ENCODE measurements around the gene PRKCG.
"Not testable (repeated sequence)": the region's sequence is repeated elsewhere in the genome, so short reads cannot be mapped to it uniquely, and the experiment has no call there.

The PRKCG gene

DNA sequence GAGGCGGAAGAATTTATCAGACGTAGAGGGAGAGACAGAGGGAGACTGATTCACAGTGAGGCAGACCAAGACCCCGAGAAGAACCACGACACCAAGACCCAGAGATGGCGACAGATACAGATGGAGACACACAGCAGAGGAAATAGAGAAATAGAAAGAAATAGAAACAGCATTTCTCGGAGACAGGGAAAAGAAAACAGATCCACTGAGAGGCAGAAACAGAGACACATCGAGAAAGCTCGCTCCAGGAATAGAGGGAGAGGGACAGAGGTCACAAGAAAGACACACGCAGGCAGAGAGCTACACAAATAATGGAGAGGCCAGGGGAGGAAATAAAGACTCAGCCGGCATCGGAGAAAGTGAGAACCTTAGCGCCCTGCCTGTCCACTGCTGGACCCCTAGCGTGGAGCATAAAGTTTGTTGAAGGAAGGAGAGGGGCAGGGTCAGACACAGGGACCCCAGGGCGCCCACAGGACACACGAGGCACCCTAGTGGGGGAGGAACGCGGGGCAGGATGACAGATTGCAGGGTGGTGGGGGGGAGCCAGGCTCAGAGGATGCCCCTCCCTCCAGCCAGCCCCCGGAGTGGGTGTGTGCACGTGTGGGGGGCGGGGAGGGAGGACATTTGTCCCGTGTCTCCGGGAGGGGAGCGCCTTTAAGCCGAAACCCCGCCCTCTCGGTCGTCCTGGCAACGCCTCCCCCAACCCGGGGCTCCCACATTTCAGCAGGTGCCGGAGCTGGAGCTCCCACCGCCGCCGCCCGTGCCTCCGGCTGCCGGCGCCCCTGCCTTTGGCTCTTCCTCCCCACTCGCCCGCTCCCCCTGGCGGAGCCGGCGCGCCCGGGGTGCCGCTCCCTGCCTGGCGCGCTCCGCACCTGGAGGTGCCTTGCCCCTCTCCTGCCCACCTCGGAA is at the start of gene PRKCG:
Gene PRKCG, plus strand, starts transcription at position 716 of the 909 bp plus-strand sequence. CDS start 298 bp downstream, outside the sequence.
- DNase-seq (ENCODE audit: low spot score), result peak; percentile 82

DNA sequence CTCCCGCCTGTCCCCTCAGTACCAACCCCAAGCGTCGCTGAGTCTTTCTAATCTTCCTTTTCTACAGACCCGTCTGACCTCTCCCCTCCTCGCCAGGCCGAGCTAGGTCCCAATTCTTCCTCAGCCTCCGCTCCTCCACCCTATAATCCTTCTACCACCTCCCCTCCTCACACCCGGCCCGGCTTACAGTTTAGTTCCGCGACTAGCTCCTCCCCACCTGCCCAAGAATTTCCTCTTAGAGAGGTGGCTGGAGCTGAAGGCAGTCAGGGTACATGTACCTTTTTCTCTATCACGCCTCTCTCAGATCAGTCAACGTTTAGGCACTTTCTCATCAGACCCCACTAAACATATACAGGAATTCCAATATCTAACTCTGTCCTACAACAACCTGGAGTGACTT is 49.1 kb upstream of the PRKCG start:
- not testable (repeated sequence) for DNase-seq (ENCODE audit: low spot score)

GRCh38 chr19:53838446-53838845 is 43.6 kb upstream of the PRKCG start:
- not testable (repeated sequence) for DNase-seq (ENCODE audit: low spot score)

- DNase-seq (ENCODE audit: low spot score), result not testable (repeated sequence)
These were observed 41.8 kb upstream of the PRKCG start for GRCh38 chr19:53840241-53840640.

- not testable (repeated sequence) for DNase-seq (ENCODE audit: low spot score)
These were observed 41.1 kb upstream of the PRKCG start for GRCh38 chr19:53840914-53841313.

DNA sequence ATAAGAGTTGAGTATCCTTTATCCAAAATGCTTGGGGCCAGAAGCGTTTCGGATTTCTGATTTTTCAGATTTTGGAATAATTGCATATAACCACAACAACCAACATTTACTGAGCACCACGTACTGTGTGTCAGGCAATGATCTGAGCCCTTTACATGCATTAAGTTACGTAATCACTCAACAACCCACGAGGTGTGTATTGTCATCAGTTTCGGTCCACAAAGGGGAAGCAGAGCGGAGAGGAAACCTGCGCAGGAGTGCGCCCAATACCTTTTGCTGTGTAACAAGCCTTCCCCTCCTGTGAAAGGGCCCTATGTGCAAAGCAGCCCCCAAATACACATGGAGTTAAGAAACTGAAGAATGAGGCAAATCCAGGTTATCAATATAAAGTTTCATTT is 37.1 kb upstream of the PRKCG start:
- DNase-seq (ENCODE audit: low spot score), result no peak

DNA sequence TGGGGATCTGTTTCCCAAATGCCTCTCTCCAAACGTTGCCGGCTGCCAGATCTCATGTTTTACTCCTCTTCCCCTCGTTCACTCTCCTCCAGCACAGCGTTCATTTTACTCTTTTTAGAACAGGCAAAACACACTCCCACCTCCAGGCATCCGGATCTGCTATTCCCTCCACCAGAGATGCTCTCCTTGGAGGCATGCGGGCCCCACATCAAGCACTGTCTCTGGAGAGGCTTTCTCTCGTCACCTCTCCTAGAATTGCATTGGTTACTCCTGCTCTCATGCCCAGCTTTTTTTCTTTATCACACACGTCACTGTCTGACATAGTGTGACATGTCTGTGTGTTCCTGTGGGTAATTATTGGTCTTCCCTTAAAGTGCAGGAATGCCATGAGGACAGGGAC is 34.4 kb upstream of the PRKCG start:
- DNase-seq (ENCODE audit: low spot score), result no peak

DNA sequence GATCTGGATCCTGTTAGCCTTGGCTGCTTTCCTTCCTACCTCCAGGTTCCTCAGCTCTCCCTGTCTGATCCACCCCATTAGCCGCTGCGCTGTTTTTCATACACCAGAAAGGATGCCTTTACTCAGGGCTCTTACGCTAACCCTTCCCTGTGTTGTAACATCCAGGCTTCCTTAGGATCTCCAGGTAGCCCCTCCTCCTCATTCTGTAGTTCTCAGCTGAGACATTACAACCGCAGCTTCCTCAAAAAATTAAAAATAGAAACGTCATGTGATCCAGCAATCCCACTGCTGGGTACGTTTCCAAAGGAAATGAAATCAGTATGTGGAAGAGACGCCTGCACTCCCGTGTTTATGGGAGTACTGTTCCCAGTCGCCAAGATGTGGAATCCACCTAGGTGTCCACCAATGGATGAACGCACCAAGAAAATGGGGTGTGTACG is 32.7 kb upstream of the PRKCG start:
- no peak for DNase-seq (ENCODE audit: low spot score)

DNA sequence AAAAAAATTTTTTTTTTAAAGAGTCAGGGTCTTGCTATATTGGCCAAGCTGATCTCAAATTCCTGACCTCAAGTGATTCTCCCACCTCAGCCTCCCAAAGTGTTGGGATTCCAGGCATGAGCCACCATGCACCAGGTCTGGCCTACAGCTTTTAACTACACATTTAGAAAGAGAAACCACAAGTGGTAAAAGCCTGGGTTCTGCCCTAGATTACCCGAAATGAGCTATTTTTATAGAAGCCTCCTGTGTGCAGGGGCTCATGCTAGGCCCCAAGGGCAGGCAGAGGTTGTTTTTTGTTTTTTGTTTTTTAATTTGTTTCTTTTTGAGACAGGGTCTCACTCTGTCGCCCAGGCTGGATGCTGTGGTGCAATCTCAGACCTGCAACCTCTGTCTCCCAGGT is 28.3 kb upstream of the PRKCG start:
- no peak for DNase-seq (ENCODE audit: low spot score)

- no peak for DNase-seq (ENCODE audit: low spot score)
These were observed 17.6 kb upstream of the PRKCG start for GRCh38 chr19:53864308-53864836.

DNA sequence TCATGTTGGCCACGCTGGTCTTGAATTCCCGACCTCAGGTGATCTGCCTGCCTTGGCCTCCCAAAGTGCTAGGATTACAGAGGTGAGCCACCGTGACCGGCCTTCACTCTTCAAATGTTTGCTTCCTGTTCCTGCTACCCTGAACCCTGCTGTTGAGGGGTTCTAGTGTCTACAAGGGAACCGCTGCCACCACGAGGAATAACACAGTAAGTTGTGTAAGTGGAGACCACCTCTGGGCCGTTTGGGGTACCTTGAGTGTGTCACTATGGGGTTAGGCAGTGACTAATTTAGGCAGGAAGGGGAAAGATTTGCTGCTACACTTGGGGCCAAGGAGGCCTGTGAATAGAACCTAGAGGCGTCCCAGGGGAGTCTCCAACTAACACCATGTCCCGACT is 16.5 kb upstream of the PRKCG start:
- DNase-seq (ENCODE audit: low spot score), result no peak

DNA sequence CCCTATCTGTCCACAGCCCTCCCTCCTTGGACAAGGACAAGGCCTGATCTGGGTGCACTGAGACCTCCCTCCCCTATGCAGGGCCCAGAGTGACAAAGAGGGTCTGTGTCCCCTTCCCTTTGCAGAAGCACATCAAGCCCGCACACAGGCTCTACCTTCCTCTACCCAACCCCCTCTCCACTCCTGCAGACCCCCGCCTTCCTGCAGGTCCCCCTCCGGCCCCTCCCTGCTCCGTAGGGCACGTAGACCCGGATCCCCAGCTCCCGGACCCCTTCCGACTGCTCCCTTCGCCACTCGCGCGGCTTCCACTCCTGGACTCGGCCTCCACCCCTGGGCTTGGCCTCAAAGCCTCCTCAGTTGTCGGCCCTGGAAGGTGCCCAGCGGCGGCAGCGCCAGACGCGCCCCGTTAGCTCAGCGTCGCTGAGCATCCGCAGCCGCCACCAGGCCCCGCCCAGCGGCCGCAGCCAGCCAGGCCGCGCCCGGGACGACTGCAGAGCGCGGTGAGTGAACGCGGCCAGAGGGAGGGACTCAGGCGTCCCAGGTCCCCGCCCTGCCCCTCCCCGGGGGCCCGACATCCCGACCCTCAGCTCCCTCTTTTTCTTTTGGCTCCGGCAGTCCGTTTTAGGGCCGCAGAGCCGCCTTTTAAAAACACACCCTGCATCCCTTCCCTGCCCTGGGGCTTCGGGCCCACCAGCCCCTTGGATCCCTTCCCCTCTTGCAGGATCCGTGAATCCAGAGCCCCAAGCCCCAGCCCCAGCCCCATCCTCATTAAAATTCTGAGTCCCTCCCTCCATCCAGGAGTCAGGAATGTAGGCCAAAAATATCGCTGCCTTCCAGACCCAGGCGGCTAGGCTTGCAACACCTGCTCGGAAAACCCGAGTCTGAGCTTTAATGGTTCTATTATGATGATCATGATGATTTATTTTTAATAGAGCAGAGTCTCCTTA is 15.8 kb upstream of the PRKCG start:
- no peak for DNase-seq (ENCODE audit: low spot score)

- no peak for DNase-seq (ENCODE audit: low spot score)
These were observed 15.2 kb upstream of the PRKCG start for GRCh38 chr19:53866865-53867224.

DNA sequence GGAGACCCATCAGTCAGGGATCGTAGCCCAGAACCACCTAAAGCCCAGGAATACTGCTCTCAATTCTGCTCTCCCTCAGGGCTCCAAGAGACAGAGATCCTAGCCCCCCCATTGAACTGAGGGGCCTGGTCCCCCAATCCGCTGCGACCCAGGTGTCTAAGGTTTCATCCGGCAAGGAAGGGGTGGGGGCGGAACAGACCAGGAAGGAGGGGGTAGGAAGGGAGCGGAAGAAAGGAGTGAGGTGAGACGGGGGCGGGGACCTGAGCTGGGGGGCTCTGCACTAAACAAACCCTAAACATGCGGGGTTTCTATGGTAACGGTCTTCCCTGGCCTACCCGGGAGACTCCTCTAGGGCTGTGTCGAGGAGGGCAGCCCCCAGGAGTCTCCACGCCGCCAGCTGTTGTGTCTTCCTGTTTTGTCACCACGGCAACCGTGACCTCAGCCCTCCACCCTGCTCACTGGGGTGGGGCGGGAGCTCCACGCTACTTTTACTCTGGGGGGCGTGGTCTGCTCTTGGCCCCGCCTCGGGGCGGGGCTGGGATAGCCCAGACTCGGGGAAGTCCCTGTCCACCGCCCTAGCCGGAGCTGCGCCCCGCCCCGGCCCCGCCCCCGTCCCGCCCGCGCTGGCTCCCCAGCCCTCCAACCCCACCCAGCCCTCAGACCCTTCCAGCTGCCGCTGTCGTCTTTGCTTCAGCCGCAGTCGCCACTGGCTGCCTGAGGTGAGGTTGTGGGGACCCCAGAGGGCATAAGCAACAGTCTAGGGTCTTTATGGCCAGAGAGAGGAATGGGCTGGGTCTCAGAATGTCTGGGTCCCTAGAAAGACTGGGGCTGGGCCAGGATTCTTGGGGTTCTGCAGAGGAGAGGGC is 14.5 kb upstream of the PRKCG start, which contains the start of gene MYADM:
Gene MYADM, plus strand, starts transcription at position 659 of the 866 bp plus-strand sequence. CDS start 5,647 bp downstream, outside the sequence.
- DNase-seq (ENCODE audit: low spot score), result peak; percentile 88

DNA sequence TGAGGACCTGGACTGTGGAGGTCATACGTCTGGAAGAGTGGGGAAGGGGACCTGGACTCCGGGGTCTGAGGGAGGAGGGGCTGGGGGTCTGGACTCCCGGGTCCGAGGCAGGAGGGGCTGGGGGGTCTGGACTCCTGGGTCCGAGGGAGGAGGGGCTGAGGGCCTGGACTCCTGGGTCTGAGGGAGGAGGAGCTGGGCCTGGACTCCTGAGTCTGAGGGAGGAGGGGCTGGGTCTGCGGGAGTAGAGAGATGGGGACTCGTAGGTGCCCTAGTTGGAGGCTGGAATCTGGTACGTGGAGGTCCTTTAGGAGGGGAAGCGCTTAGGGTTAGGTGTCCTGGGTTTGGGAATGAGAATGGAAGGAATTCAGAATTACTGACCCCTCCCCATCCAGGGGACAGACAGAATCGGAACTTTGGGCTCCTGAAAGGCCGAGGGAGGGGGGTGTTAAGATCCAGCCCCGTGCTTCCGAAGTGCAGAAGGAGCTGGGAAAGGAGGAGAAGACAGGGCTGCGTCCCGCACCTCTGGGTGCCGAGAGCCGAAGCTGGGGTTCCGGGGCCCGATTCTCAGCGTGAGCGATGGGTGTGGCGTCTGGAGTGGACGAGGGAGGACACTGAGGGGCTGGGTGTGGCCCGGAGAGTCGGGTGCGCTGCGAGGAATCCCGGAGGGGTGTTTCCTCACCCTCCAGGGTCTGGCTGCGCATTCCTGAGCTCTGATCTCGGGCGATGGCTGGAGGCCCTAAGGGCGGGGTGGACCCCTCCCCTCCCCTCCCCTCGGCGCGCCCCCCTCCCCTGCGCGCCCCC is 13.7 kb upstream of the PRKCG start:
- DNase-seq (ENCODE audit: low spot score), result peak; percentile 50

DNA sequence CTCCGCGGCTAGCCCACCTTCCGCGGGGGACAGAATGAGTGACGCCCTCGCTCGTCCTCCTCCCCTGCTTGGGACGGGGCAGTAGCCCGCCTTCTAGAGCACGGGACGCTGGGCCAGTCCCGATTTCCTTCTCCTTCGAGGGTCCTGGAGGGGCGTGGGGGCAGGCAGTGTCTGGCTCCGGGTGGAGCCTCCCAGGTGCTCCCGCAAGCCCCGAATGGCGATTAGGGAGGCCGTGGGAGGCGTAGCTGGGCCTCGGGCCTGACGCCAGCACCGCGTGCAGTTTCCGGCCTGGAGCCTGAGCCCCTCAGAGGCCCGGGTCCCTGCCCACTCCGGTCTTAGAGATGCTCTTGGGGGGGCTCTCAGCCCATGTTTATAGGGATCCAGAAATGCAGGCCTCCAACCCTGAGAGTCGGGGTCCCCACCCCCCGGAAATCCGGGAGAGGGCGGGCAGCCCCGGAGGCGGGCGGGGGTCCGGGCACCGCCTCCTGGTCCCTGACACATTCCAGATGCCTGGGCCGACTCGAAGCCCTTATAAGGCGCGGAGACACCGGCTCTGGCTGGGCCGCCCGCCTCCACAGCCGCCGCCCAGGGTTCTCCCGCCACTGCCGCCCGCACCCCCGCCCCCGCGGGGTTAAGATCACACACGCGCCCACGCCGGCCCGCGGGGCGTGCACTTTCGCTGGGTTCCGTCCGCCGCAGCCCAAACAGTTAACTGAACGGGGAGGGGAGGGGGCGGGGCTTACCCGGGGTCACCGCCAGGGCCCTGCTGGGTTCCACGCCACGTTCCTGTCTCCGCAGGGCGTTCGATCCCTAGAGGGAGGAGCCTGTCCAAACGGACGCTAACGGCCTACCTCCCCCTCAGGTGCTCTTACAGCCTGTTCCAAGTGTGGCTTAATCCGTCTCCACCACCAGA is 12.8 kb upstream of the PRKCG start:
- DNase-seq (ENCODE audit: low spot score), result peak; percentile 87

- not testable (repeated sequence) for DNase-seq (ENCODE audit: low spot score)
These were observed 12.1 kb upstream of the PRKCG start for GRCh38 chr19:53869805-53870484.

DNA sequence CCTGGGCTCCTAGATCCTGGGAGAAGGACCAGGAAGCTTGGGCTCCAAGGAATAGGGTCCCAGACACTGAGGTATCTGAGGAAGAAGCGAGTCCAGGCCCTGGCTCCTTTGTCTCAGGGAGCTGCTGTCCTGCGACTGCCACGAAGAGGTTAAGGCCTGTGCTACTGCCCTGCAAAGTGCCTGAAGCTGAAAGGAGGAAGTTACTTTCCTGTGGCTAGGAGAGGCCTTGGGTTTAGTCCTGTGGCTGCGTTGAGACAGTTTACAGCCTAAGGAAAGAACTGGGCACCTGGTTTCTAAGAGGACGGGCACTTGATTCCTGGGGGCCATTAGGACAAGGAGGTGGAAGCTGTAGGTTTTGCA is 11.5 kb upstream of the PRKCG start:
- no peak for DNase-seq (ENCODE audit: low spot score)

GRCh38 chr19:53871454-53871853 is 10.5 kb upstream of the PRKCG start:
- DNase-seq (ENCODE audit: low spot score), result no peak

All from D341Med (cell line).